Amniotic epithelial cell (primary cell): Measurements from ENCODE around the gene FAM25A.
"Not testable (repeated sequence)": the region's sequence is repeated elsewhere in the genome, so short reads cannot be mapped to it uniquely, and the experiment has no call there.

Experiments
- DNase-seq: peaks from one replicate; pipeline ENCODE4 v3.0.0-alpha.2; 2010; ENCODE audit warnings: low read depth

Gene FAM25A

DNA sequence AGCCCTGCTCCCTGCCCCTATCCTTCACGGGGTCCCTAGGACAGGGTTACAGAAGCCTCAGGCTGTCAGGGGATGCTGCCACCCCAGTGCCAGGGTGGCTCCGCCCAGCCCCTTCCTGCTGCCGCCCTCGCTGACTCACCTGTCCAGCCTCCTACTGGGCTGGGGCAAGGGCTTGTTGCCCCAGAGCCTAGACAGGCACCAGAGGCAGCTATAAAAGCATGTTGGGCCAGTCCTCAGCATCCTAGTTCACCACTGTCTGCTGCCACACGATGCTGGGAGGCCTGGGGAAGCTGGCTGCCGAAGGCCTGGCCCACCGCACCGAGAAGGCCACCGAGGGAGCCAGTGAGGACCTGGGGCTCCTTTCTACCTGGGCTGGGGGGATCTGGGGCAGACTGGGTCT, at the start of gene FAM25A:
Gene FAM25A (plus strand): TSS at position 239 of the 400 bp plus-strand sequence. CDS start 31 bp downstream, at position 270.
- DNase-seq: not testable (repeated sequence)

DNA sequence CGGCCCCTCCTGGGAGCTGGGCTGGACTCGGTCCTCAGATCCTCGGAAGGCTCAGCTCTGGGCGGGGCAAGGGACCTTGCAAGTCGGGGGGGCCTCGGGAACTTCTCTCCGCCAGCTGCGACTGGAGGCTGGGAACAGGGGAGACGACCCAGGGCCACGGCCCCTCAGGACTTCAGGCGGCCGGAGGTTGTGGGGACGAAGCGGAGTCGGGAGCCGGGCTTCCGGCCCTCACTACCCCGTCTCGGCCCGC, 49.2 kb upstream of the FAM25A start:
- no peak for DNase-seq

DNA sequence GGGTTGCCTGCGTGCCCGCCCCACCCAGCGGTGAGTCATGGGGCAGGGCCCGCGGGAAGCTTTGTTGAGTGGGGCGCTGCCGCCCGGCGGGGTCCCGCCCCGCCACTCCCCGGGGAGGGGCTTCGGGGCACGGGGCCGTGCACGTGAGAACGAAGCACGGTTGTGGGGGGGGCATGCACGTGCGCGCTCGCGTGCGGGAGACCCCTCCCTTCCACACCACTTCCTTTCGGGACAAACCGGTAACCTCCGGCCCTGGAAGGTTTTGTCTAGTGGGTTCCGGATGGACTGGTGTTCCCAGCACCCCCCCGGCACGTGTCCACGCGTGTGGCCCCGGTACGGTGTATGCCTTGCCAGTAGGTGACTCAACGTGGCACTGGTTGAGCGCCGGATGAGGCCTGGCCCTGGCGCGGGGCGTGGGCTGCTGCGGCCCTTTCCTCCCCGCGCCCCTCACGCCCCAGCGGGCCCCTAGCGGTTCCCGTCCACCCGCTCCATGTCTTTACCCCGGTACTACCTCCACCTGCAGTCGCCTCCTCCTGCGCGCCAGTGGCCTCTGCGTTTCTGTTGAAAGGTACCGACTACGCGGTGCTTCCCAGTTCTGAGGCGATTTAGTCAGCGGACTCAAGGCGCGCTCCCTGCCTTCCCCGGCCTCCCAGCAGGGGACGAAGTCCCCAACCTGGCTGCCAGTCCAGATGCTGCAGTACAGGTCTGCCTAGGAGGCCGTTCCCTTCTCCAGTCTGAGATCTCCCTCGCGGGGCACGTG, 48.7 kb upstream of the FAM25A start:
- DNase-seq: peak; percentile 72

DNA sequence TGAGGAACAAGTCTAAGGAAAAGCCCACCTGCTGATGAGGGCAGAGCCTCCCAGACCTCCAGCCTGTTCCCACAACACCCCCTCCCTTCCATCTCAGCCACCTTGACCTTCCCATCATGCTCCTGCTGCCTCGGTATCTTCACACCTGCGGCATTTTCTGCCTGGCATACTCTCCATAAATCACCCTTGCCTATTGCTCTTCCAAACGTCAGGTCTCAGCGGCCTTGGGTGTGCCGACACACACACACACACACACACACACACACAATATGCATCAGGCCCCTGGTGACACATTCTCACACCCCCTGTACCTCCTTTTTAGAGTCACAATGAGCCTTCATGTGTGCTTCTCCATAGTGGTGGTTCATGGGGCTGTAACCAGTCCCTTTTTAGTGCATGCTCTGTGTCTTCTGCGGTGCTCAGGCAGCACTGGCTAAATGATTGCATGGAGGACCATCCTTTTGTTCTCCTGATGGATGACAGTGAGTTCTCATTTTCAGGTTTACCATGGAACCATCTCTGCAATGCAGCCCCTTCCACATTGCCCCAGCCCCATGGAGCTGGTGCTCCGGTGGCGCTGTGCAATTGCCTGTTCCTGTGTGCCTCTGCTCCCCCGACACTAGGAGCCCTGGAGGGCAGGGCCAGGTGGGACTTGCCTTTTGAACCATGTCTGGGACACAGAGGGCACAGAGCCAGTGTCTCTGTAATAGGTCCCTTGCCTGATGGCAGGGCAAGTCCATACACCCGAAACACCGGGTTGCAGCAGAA, 47.3 kb upstream of the FAM25A start:
- DNase-seq: no peak

DNA sequence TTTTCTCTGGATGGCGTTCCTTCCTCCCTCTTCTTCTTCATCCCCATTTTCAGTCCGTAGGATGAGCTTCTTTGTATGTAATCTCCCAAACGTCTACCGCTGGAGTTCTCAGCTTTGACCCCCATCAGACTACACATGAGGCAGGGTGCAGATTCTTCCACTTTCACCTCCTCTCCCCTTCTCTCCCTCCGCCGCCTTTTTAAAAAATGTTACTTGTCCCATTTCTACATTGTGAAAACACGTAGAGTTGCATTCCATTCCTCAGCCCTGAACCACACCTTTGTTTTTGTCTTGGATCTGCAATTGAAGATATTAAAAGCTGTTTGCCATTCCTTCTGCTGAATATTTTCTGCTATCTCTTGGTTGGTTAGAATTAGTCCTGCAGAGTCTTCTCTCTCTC, 45.6 kb upstream of the FAM25A start:
- DNase-seq: no peak

DNA sequence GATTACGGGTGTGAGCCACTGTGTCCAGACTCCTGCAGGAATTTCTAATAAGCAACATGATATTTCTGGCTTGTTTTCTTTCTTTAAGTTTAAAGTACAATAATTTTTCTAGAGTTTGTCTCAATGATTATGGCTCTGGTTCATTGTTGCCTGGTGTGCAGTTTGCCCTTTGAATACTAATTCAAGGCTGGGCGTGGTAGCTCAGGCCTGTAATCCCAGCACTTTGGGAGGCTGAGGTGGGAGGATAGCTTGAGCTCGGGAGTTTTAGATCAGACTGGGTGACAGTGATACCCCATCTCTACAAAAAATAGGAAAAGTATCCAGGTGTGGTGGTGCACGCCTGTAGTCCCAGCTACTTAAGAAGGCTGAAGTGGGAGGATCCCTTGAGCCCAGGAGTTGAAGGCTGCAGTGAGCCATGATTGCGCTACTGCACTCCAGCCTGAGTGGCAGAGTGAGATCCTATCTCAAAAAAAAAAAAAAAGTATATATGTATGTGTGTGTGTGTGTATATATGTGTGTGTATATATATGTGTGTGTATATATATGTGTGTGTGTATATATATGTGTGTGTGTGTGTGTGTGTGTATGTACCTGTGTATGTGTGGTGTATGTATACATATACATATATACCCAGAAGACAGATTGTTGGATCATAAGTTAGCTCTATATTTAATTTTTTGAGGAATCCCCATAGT, 43.6 kb upstream of the FAM25A start:
- no peak for DNase-seq

DNA sequence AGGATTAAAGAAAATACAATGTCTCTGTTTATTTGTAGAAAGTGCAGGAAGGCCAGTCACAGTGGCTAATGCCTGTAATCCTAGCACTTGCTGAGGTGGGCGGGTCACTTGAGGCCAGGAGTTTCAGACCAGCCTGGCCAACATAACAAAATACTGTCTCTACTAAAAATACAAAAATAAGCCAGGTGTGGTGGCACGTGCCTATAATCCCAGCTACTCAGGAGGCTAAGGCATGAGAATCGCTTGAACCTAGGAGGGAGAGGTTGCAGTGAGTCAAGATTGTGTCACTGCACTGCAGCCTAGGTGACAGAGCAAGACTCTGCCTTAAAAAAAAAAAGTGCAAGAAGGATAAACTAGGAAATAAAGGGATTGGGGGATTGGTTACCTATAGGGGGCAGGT, 41.6 kb upstream of the FAM25A start:
- not testable (repeated sequence) for DNase-seq

DNA sequence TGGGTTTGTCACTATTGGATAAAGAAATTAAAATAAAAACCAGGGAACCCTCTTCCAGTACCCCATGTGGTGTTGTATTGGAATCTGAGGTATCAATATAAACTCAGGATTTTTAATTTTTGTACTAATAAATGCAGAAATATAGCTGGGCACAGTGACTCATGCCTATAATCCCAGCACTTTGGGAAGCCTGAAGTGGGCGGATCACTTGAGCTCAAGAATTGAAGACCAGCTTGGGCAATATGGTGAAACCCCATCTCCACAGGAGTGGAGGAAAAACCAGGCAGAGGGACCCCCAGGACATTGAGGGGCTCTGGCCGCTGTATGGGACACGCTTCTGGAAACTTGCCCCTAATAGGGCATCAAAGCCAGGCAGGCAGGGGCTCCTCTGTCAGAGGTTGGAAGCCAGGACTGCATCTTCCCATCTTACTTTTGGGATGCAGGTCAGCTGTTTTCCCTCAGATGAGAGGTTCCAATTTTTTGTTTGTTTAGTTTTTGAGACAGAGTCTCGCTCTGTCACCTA, 40.7 kb upstream of the FAM25A start:
- no peak for DNase-seq

DNA sequence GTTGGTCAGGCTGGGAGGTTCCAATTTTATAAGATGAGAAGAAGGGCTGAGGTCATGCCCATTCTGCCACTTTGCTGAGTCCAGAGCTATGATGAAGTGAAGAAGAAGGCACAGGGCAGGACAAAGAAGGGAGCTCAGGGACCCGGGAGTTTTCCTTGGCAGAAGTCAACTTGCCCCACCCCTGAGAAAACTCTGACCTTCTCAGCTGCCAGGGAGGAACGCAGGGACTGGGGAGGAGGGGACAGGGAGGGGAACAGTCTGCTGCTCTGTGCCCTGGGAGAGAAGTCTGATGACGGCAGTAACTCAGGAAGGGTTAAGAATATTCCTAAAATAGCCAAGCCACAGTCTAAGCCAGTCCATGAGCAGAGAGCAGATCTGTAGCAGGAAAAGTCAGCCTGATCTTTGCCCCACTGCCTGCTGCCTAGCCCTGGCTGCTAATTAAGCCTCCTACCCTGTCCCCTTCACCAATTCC, 40.1 kb upstream of the FAM25A start:
- no peak for DNase-seq

DNA sequence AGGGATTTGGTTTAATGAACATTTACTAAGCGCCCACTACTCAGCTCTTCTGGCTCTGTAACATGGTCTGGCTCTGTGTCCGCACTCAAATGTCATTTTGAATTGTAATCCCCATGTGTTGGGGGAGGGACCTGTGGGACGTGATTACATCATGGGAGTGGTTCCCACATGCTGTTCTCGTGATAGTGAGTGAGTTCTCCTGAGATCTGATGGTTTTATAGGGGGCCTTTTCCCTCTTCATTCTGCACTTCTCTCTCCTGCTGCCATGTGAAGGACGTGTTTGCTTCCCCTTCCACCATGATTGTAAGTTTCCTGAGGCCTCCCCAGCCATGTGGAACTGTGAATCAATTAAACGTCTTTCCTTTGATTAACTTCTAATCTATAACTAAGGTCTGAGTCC, 39.1 kb upstream of the FAM25A start:
- DNase-seq: not testable (repeated sequence)

DNA sequence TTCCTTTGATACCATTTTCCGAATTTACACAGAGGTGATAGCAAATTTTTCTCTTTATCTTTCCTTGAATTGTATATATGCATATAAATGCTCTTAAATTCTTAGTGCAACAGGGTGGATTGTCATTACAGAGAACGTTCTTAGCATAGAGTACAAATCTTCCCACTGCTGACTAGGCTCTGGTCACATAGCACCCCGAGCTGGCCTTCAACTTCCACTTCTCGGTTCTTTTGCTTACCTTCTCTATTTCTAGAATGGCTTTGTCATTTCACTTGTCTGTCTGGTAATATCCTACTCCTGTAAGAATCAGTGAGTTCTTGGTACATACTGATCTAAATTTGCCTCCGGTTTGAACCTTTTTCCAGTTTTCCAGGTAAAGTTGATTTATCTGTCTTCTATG, 38.4 kb upstream of the FAM25A start:
- DNase-seq: no peak

DNA sequence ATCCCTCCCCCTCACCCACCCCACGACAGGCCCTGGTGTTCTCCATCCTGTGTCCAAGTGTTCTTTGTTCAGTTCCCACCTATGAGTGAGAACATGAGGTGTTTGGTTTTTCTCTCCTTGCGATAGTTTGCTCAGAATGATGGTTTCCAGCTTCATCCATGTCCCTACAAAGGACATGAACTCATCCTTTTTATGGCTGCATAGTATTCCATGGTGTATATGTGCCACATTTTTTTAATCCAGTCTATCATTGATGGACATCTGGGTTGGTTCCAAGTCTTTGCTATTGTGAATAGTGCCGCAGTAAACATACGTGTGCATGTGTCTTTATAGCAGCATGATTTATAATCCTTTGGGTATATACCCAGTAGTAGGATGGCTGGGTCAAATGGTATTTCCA, 35.6 kb upstream of the FAM25A start:
- not testable (repeated sequence) for DNase-seq

DNA sequence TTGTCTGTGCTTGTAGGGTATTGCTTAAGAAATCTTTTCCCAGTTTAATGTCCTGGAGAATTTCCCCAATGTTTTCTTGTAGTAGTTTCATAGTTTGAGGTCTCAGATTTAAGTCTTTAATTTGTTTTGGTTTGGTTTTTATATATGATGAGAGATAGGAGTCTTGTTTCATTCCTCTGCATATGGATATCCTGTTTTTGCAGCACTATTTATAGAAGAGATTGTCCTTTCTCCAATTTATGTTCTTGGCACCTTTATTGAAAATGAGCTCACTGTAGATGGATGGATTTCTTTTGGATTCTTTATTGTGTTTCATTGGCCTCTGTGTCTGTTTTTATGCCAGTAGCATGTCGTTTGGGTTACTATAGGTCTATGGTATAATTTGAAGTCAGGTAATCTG, 31.6 kb upstream of the FAM25A start:
- no peak for DNase-seq

DNA sequence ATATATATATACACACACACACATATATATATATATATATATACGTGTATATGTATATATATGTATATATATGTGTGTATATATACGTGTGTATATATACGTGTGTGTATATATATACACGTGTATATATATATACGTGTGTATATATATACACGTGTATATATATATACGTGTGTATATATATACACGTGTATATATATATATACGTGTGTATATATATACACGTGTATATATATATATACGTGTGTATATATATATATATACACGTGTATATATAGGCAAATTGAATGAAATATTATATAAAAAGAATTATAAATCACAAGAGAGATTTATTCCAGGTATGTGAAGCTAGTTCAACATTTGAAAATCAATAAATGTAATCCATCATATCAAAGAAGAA, 28.7 kb upstream of the FAM25A start:
- DNase-seq: not testable (repeated sequence)

DNA sequence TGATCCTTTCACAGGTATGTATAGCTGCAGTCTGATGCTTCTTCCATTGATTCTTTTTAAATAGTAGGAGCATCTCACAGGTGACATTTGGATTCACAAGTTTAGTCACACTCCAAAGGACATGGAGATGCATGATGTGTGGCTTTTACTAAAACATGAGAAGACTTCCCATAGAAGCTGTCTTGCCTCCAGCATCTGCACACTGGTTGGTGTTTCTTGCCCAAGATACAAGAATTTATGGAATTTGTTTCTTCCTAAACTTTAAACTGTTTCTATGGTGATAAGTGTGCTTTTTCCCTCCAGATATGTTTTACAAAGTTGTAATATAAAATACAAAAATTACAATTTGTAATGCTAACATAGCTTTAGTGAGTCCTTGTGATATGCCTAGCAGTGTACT, 27.6 kb upstream of the FAM25A start:
- DNase-seq: no peak

DNA sequence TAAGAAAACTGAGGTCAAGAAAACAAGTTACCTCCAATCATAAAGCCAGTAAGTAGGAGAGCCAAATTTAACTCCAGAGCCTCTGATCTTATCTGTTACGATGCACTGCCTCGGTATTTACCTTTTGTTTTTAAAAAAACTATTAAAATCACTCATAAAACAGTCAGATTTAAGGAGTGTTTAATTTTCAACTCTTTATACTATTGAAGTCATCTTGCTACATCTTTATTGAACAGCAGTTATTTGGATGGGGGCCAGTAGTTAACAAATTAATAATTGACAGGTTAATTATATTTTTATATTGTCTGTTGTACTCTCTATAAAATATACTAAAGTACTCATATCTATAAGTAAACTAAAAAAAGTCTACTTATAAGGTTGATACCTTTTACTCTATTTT, 27.2 kb upstream of the FAM25A start:
- no peak for DNase-seq

DNA sequence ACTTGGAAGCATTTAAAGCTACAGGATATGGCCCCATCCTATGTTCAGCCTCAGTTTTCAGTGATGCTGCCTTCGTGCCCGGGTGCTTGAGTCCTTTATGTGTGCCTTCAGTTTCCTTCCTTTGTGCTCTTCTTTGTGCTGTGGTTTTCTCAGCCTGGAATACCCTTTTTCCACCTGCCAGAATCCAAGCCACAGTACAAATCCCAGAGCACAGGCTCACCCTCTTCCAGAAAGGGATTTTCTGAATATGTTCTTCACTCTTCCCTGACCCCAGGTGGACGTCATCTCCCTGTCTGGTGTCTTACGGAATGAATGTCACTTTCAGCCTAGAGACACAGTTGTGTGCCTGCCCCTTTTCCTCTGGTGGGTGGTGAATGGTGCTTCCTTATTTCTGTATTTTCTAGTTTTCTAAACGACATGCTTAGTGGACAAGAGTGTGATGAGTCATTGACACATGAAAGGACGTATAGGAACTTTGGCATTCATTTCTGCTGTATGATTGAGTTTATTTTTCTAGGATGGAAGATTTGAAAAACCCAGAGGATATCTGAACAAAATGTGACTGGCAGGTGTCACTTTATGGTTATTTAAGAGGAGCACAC, 20.2 kb upstream of the FAM25A start:
- DNase-seq: not testable (repeated sequence)

DNA sequence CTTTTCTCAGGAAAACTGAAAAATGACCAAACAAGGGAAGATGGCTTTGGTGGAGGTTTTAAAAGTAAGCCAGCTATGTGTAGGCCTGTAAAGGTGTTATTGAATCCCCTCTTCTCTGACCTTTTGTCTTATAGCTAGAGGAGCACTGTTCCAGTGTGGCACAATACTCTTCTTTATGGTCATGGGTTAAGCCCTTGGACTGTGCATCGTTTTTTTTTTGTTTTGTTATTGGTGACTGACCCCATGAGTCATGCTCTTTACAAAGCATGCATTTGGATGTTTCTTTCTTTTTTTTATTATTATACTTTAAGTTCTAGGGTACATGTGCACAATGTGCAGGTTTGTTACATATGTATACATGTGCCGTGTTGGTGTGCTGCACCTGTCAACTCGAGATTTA, 19.6 kb upstream of the FAM25A start:
- peak; percentile 26 for DNase-seq

DNA sequence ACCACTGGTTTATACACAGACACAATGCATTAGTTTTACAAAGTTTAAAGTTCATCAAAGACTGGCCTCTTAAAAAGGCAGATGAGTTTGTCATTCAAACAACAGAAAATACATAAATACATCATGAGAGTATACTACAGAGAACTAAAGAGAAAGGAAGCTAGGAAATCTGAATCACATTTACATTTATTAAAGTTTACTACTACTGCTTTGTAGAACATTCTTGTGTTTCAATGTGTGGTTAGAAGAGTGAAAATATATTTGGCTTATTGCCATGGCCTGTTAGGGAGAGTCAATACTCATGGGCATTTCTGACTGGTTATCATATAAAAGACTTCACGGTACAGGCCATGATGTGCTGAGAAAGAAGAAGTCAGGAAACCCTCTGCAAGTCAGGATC, 13.0 kb upstream of the FAM25A start:
- DNase-seq: peak; percentile 39

DNA sequence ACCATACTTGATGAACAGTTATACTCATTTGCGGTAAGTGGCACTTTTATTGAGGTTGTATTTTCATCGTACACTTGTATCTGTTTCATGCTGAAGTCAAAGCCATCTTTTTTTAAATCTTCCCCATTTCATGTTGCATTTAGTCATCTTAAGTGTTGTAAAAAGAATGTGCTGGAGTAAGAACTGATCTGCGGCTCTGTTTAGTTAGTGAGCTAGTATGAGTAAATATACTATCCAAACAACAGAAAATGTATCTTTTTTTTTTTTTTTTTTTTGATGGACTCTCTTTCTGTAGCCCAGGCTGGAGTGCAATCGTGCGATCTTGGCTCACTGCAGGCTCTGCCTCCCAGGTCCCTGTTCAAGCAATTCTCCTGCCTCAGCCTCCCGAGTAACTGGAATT, 12.4 kb upstream of the FAM25A start:
- not testable (repeated sequence) for DNase-seq

DNA sequence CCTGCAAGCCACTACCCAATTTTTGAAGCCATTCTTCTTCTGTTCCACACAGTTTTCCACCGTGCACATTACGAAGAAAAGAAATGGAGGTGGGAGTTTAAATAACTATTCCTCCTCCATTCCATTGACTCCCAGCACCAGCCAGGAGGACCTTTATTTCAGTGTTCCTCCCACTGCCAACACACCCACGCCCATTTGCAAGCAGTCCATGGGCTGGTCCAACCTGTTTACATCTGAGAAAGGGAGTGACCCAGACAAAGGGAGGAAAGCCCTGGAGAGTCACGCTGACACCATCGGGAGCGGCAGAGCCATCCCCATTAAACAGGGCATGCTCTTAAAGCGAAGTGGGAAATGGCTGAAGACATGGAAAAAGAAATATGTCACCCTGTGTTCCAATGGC, 11.8 kb upstream of the FAM25A start:
- not testable (repeated sequence) for DNase-seq

DNA sequence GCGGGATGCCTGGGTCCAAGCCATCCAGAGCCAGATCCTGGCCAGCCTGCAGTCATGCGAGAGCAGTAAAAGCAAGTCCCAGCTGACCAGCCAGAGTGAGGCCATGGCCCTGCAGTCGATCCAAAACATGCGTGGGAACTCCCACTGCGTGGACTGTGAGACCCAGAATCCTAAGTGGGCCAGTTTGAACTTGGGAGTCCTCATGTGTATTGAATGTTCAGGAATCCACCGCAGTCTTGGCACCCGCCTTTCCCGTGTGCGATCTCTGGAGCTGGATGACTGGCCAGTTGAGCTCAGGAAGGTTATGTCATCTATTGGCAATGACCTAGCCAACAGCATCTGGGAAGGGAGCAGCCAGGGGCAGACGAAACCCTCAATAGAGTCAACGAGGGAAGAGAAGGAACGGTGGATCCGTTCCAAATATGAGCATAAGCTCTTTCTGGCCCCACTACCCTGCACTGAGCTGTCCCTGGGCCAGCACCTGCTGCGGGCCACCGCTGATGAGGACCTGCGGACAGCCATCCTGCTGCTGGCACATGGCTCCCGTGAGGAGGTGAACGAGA, 10.9 kb upstream of the FAM25A start:
- DNase-seq: not testable (repeated sequence)
